Natural killer cell (primary cell): ENCODE data around the gene FAM181A. TPM values are rescaled to one million over a fixed set of nuclear protein-coding genes. Genes with fewer than 3 reads are reported as not detected.

Source experiments
- ATAC-seq, 3 donors: fragments of 150-1000 bp in 2 of 3; fragments of 200-7000 bp in 1 of 3; cut with Tn5 transposase; 1 replicate in 1 of 3; 2 replicates in 2 of 3; pipeline ENCODE4 v1.10.0; 2021; ENCODE audit warnings: mild to moderate bottlenecking in 2 of 3, moderate library complexity in 2 of 3
- DNase-seq, 2 donors: peaks; one replicate each; pipeline versions ENCODE4 v3.0.0 to v3.0.0-alpha.2; 2013 to 2021; ENCODE audit warnings: mixed read lengths in 1 of 2
- H3K27ac ChIP-seq: one replicate; pipeline ENCODE4 v1.5.1; 2013; ENCODE audit warnings: mild to moderate bottlenecking, low read length
- H3K27me3 ChIP-seq: one replicate; pipeline ENCODE4 v1.6.1; 2013; ENCODE audit warnings: low read length; ENCODE audit not compliant: control insufficient read depth, insufficient read depth
- H3K36me3 ChIP-seq: one replicate; pipeline ENCODE4 v1.6.1; 2013; ENCODE audit warnings: low read length; ENCODE audit not compliant: control insufficient read depth, insufficient read depth
- H3K4me1 ChIP-seq: one replicate; pipeline ENCODE4 v1.6.1; 2013; ENCODE audit warnings: low read length; ENCODE audit not compliant: control insufficient read depth, insufficient read depth
- H3K4me3 ChIP-seq: one replicate; pipeline ENCODE4 v1.5.1; 2013; ENCODE audit warnings: low read length
- H3K9me3 ChIP-seq: one replicate; pipeline ENCODE4 v1.6.1; 2013; ENCODE audit warnings: low read length; ENCODE audit not compliant: control insufficient read depth, insufficient read depth
- H3K27ac Mint-ChIP-seq, 2 donors: one replicate each; pipeline ENCODE4 v1.8.0; 2022; ENCODE audit warnings: mild to moderate bottlenecking in 2 of 2, mixed read lengths in 2 of 2, moderate library complexity in 1 of 2
- H3K27me3 Mint-ChIP-seq, 2 donors: one replicate each; pipeline ENCODE4 v1.8.0; 2022; ENCODE audit warnings: low read depth in 2 of 2, mixed read lengths in 2 of 2
- H3K36me3 Mint-ChIP-seq: one replicate; pipeline ENCODE4 v1.8.0; 2022; ENCODE audit warnings: mixed read lengths
- H3K4me1 Mint-ChIP-seq, 2 donors: one replicate each; pipeline ENCODE4 v1.8.0; 2022; ENCODE audit warnings: mixed read lengths in 2 of 2
- H3K4me3 Mint-ChIP-seq: one replicate; pipeline ENCODE4 v1.8.0; 2022; ENCODE audit warnings: mild to moderate bottlenecking, moderate library complexity, mixed read lengths
- H3K9me3 Mint-ChIP-seq, 2 donors: one replicate each; pipeline ENCODE4 v1.8.0; 2022; ENCODE audit warnings: mixed read lengths in 2 of 2
- WGBS: methylation state at CpG from one replicate; pipeline ENCODE4 v1.1.7; 2013; ENCODE audit warnings: missing lambda C conversion rate; ENCODE audit not compliant: insufficient coverage; 5-methylcytosine and 5-hydroxymethylcytosine counted together
- intact Hi-C: fragments of 100-400 bp; cut with micrococcal nuclease; formaldehyde crosslinking; loops from one replicate; pipeline ENCODE4 v1.14.2; 2022
- total RNA-seq, 4 donors: library from RNA; stranded (reverse); fragments of 120-200 nt in 1 of 4; gene quantifications; one replicate each; pipeline versions ENCODE4 v1.2.3 to v1.2.4, GENCODE V29; 2013 to 2022
- TF ChIP-seq, protein P1 (sequence below): fragments of 200-600 bp; IDR thresholded peaks from one replicate; pipeline ENCODE4 v1.8.0; 2022; ENCODE audit warnings: antibody characterized with exemption

The FAM181A gene
- total RNA-seq, 3 donors from 2014 or later (not counting 1 experiment from before 2014, with no cell fraction given), result not detected

DNA sequence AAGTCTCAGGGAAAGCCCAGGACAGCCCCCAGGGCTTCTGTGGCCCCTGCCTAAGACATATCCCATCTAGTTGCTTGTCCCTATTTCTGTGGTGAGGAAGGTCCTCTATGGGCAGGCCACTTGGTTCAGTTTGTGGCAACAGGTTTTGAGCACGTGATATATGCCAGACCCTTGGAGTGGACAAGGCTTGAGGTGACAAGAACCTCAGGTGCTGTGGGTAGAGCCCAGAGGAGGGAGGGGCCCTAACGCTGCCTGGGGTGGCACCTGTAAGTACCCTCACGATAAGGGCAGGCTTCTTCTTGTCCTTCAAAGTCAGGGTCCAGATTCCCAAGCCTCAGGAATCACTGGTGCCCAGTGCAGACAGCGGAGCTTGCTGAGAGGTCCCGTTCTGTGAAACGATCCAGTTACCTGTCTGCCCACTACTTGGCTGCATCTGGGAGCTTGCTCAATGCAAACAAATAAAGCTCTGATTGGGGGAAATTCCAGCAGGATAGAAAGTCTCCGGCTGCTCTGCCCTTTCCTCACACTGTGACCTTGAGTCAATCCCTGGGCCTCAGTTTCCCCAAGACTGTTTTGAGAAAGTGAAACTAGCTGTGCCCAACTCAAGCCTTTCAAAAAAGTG is 47.7 kb upstream of the FAM181A start:
- TF ChIP-seq, protein P1, sequence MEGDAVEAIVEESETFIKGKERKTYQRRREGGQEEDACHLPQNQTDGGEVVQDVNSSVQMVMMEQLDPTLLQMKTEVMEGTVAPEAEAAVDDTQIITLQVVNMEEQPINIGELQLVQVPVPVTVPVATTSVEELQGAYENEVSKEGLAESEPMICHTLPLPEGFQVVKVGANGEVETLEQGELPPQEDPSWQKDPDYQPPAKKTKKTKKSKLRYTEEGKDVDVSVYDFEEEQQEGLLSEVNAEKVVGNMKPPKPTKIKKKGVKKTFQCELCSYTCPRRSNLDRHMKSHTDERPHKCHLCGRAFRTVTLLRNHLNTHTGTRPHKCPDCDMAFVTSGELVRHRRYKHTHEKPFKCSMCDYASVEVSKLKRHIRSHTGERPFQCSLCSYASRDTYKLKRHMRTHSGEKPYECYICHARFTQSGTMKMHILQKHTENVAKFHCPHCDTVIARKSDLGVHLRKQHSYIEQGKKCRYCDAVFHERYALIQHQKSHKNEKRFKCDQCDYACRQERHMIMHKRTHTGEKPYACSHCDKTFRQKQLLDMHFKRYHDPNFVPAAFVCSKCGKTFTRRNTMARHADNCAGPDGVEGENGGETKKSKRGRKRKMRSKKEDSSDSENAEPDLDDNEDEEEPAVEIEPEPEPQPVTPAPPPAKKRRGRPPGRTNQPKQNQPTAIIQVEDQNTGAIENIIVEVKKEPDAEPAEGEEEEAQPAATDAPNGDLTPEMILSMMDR, result no peak
- no peaks in the 10 kb centered on the region for H3K36me3 ChIP-seq
- H3K27me3 ChIP-seq, result peaks cover 4% of the 10 kb centered on the region
- Mint-ChIP-seq H3K4me3 (no peak overlapping the region), H3K9me3 (no peaks in the 10 kb centered on the region), H3K36me3 (no peaks in the 10 kb centered on the region), H3K4me1 (peaks cover under 1% of the 10 kb centered on the region in 2 donors), H3K27ac (no peak overlapping the region), H3K27me3 (peaks cover 14 to 27% of the 10 kb centered on the region in 2 donors)
- peaks cover 2% of the 10 kb centered on the region for H3K4me1 ChIP-seq
- no peak overlapping the region for H3K27ac ChIP-seq
- no peaks in the 10 kb centered on the region for H3K9me3 ChIP-seq
- WGBS, result 61% methylated on average over 7 of the region's 7 CpGs
- intact Hi-C loops, result no loop called here
- DNase-seq (no peak), ATAC-seq (no peak)
- no peak overlapping the region for H3K4me3 ChIP-seq

DNA sequence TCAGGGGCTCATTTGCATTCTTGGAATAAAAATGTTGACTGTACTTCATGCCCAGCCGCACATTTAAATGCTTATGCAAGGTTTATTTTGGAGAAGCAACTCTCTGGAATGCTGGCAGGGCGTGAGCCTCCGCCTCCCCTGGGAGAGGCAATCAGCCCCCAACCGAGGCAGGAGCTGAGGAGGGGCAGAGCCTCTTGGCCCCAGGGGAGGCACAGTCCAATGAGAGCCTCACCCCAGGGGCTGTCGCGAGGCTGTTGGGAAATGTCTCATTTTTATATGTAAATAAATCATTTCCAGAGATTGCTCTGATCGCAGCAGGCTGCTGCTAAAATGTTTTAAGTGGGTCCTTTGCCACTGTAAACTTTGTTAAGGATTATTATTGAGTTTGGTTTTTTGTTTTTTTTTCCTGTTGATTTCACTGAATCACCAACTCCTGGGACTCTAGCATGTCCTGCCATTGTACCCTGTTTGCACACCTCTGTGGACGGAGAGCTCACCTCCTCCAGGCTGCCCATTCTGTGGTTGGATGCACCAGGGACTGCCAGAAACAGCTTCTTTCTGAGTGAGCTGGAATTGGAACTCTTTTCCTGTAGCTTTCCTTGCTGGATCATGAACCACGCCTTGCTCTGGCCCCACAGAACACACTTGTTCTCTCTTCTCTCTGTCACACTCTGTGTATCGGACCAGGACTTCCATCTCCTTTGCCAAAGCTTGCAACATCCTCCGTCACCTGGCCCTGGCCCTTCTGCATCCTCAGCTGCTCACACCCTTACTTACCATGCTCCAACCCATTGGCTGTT is 46.9 kb upstream of the FAM181A start:
- Mint-ChIP-seq H3K27me3 (peaks cover 13 to 27% of the 10 kb centered on the region in 2 donors), H3K9me3 (peaks cover 0 to 5% of the 10 kb centered on the region in 2 donors), H3K36me3 (no peaks in the 10 kb centered on the region), H3K4me1 (peaks cover 8% of the 10 kb centered on the region in 2 donors), H3K4me3 (no peak overlapping the region), H3K27ac (no peak overlapping the region)
- H3K9me3 ChIP-seq, result no peaks in the 10 kb centered on the region
- no peaks in the 10 kb centered on the region for H3K36me3 ChIP-seq
- WGBS, result 56% methylated on average over 11 of the region's 11 CpGs
- no peak for DNase-seq
- ATAC-seq, result no peak
- no peak overlapping the region for H3K4me3 ChIP-seq
- peaks cover 4% of the 10 kb centered on the region for H3K27me3 ChIP-seq
- intact Hi-C loops, result no loop called here
- no peak overlapping the region for H3K27ac ChIP-seq
- TF ChIP-seq, protein P1, result no peak
- peaks cover 5% of the 10 kb centered on the region for H3K4me1 ChIP-seq

DNA sequence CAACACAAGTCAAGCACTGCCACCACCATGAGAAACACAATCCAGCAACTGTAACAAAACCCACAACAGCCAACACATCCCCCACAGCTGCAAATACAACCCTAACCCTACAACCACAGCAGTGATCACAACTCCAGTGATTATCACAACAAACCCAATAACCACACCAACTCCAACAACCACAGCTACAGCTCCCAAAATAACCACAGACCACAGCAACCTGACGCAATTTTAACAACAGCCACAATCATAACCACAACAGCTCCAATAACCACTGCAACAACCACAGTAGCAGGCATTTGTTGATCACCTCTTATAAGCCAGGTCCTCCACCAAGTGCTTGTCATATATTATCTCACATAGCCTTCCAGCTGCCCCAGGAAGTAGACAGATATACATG is 42.2 kb upstream of the FAM181A start:
- H3K36me3 Mint-ChIP-seq, result no peaks in the 10 kb centered on the region
- H3K27me3 Mint-ChIP-seq, result peaks cover 28 to 40% of the 10 kb centered on the region in 2 donors
- no peak overlapping the region for H3K4me3 ChIP-seq
- H3K27ac ChIP-seq, result no peak overlapping the region
- H3K36me3 ChIP-seq, result no peaks in the 10 kb centered on the region
- no peaks in the 10 kb centered on the region for H3K9me3 ChIP-seq
- H3K9me3 Mint-ChIP-seq, result peaks cover 0 to 5% of the 10 kb centered on the region in 2 donors
- TF ChIP-seq, protein P1, result no peak
- peaks cover 2% of the 10 kb centered on the region for H3K27me3 ChIP-seq
- 0% methylated on average over 1 of the region's 1 CpG for WGBS
- H3K27ac Mint-ChIP-seq, result no peak overlapping the region
- intact Hi-C loops, result no loop called here
- H3K4me3 Mint-ChIP-seq, result peak overlapping the region; percentile 4
- H3K4me1 ChIP-seq, result peaks cover 5% of the 10 kb centered on the region
- ATAC-seq, result peak in 1 of 3 donors; percentile 32
- peaks cover 9 to 12% of the 10 kb centered on the region in 2 donors for H3K4me1 Mint-ChIP-seq
- DNase-seq, result no peak
